Cardiac muscle cell (in vitro differentiated cells and primary cell): ENCODE data around the gene FSD1. TPM values are rescaled to one million over a fixed set of nuclear protein-coding genes. Genes with fewer than 3 reads are reported as not detected.
"Not testable (repeated sequence)": the region's sequence is repeated elsewhere in the genome, so short reads cannot be mapped to it uniquely, and the experiment has no call there.

Source experiments
- DNase-seq, 2 donors: peaks; one replicate each; pipeline versions ENCODE4 v3.0.0 to v3.0.0-alpha.2; 2010 to 2017; ENCODE audit warnings: low read depth in 1 of 2, low spot score in 1 of 2
- H3K27ac ChIP-seq: fragments of 200-600 bp; sonication (generic); 2 replicates; pipeline ENCODE4 v1.5.1; 2016
- H3K27me3 ChIP-seq: fragments of 200-600 bp; sonication (generic); 2 replicates; pipeline ENCODE4 v1.6.0; 2016; ENCODE audit warnings: control low read depth
- H3K36me3 ChIP-seq: fragments of 200-600 bp; sonication (generic); 2 replicates; pipeline ENCODE4 v1.5.1; 2016; ENCODE audit warnings: control low read depth
- H3K4me1 ChIP-seq: fragments of 200-600 bp; sonication (generic); 2 replicates; pipeline ENCODE4 v1.8.1; 2017; ENCODE audit warnings: low read depth, mild to moderate bottlenecking, mixed run types
- H3K4me3 ChIP-seq: fragments of 200-600 bp; sonication (generic); 2 replicates; pipeline ENCODE4 v1.5.1; 2016; ENCODE audit warnings: mild to moderate bottlenecking
- H3K9me3 ChIP-seq: fragments of 200-600 bp; sonication (generic); 2 replicates; pipeline ENCODE4 v1.5.1; 2017; ENCODE audit warnings: low read depth, mild to moderate bottlenecking, control low read depth
- polyA plus RNA-seq: library from polyadenylated mRNA; unstranded; fragments of >200 nt; fragmentation: Nextera tagmentation; extraction: Ambion mirVana; gene quantifications from 2 replicates; pipeline ENCODE4 v1.2.1, GENCODE V29; 2016
- total RNA-seq: library from RNA; depleted of rRNA; stranded (reverse); fragments of >200 nt; gene quantifications from 2 replicates; pipeline ENCODE4 v1.2.3, GENCODE V29; 2016
- TF ChIP-seq, protein P1 (sequence below): IDR thresholded peaks from 2 replicates; pipeline ENCODE4 v1.5.1; 2012; ENCODE audit warnings: low read depth, mild to moderate bottlenecking, low read length

The FSD1 gene
- total and polyA plus RNA-seq, 2 experiments from 2014 or later, result 18.5 to 24.7 TPM

GRCh38 chr19:4345342-4346019, 41.1 kb downstream of the FSD1 start:
- DNase-seq, result no peak

GRCh38 chr19:4346020-4346383, 41.6 kb downstream of the FSD1 start:
- no peak for DNase-seq
- Histone ChIP-seq H3K27me3 (no peaks in the 10 kb centered on the region), H3K36me3 (peaks cover 4% of the 10 kb centered on the region), H3K27ac (no peak overlapping the region), H3K4me3 (no peak overlapping the region), H3K4me1 (peaks cover 4% of the 10 kb centered on the region), H3K9me3 (no peaks in the 10 kb centered on the region)
- TF ChIP-seq, protein P1, sequence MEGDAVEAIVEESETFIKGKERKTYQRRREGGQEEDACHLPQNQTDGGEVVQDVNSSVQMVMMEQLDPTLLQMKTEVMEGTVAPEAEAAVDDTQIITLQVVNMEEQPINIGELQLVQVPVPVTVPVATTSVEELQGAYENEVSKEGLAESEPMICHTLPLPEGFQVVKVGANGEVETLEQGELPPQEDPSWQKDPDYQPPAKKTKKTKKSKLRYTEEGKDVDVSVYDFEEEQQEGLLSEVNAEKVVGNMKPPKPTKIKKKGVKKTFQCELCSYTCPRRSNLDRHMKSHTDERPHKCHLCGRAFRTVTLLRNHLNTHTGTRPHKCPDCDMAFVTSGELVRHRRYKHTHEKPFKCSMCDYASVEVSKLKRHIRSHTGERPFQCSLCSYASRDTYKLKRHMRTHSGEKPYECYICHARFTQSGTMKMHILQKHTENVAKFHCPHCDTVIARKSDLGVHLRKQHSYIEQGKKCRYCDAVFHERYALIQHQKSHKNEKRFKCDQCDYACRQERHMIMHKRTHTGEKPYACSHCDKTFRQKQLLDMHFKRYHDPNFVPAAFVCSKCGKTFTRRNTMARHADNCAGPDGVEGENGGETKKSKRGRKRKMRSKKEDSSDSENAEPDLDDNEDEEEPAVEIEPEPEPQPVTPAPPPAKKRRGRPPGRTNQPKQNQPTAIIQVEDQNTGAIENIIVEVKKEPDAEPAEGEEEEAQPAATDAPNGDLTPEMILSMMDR, result no peak

More at GRCh38 chr19:4345342-4346019, 41.1 kb downstream of the FSD1 start:
- Histone ChIP-seq H3K9me3 (no peaks in the 10 kb centered on the region), H3K4me1 (peaks cover 4% of the 10 kb centered on the region), H3K36me3 (peaks cover 4% of the 10 kb centered on the region), H3K27me3 (no peaks in the 10 kb centered on the region), H3K4me3 (no peak overlapping the region), H3K27ac (no peak overlapping the region)
- TF ChIP-seq, protein P1, result no peak

DNA sequence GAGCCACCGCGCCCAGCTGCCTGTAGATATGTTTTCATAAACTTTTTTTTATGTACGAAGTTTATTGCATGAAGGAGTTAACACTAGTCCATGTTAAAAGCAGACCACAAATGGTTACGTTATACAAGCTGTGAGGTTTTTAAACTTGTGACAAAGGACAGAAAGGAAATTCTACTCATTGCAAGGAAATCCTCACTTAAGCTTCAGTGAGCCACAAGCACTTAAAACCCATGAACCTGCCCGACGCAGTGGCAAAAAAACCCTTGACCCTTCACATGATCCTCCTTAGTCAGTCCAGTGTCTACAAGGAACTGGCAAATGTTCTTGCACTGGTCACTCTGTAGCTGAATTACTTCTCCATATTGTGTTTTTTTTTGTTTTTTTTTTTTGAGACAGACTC, 43.1 kb downstream of the FSD1 start:
- TF ChIP-seq, protein P1, result no peak
- H3K36me3 ChIP-seq, result peaks cover 4% of the 10 kb centered on the region
- H3K4me1 ChIP-seq, result no peaks in the 10 kb centered on the region
- no peaks in the 10 kb centered on the region for H3K9me3 ChIP-seq
- DNase-seq, result no peak
- H3K27me3 ChIP-seq, result no peaks in the 10 kb centered on the region
- H3K4me3 ChIP-seq, result no peak overlapping the region
- H3K27ac ChIP-seq, result no peak overlapping the region

GRCh38 chr19:4349225-4349624, 44.8 kb downstream of the FSD1 start:
- H3K27me3 ChIP-seq, H3K9me3 ChIP-seq, H3K4me3 ChIP-seq, DNase-seq, H3K36me3 ChIP-seq, H3K27ac ChIP-seq, H3K4me1 ChIP-seq: not testable (repeated sequence)

GRCh38 chr19:4350111-4350510, 45.7 kb downstream of the FSD1 start:
- TF ChIP-seq, protein P1, result no peak
- no peaks in the 10 kb centered on the region for H3K9me3 ChIP-seq
- H3K36me3 ChIP-seq, result peaks cover 4% of the 10 kb centered on the region
- DNase-seq, result no peak
- H3K4me3 ChIP-seq, result no peak overlapping the region
- no peaks in the 10 kb centered on the region for H3K4me1 ChIP-seq
- no peaks in the 10 kb centered on the region for H3K27me3 ChIP-seq
- no peak overlapping the region for H3K27ac ChIP-seq

DNA sequence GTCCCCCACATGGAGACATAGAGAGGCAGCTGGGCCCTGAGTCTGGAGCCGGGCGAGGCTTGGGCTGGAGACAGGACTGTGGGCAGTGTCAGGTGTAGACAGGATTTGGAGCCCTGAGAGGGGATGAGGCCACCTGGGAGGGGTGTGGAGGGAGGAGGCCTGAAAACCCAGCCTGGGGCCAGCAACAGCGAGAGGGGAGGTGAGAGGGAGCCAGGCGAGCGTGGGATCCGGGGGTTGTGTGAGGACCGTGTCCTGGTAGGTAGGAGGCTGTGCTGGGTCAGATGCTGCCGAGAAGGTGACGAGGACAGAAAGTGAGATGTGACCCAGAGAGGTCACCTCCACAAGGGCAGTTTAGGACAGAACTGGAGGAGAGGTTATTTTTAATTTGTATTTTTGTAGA, 46.3 kb downstream of the FSD1 start:
- Histone ChIP-seq H3K27me3 (no peaks in the 10 kb centered on the region), H3K9me3 (no peaks in the 10 kb centered on the region), H3K36me3 (peaks cover 4% of the 10 kb centered on the region), H3K4me3 (no peak overlapping the region), H3K4me1 (no peaks in the 10 kb centered on the region), H3K27ac (no peak overlapping the region)
- TF ChIP-seq, protein P1, result no peak
- DNase-seq, result no peak
